ENCODE measurements around the gene OSBPL3. TPM values are rescaled to one million over a fixed set of nuclear protein-coding genes. Genes with fewer than 3 reads are reported as not detected.
A peak's percentile ranks its signal among the peaks of the same experiment; 100 is the strongest.

OSBPL3 gene
- polyA plus RNA-seq, 1 of the 3 experiments (the other 2 are of a cell fraction) = 23.2 TPM

DNA sequence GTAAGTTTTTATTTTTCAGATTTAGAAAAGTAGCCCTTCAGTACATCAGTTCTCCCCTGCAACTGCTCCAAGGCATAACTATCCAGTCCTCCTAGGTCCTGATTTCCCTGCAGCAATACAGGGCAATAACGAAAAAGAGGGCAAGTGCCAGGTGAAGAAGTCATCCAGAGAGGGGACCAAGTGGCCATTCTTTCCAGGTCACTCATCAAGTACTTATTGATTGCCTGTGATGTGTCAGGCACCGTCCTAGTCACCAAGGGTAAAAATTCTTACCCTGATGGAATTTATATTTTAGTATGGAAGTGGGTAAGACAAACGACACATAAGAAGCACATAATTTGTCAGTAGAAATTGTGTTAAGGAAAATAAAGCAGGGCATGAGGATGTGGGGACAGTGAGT is 155.6 kb downstream of the OSBPL3 start:
- ChIA-PET CTCF (interaction anchor here (3.5 to 4.9 kb wide), 3 partner anchors 11 to 274 kb away, joined by 31 to 34 read pairs (median 32); no protein-coding TSS in a partner anchor), POLR2A (no interaction called here)
- TF ChIP-seq GATA2 (CRISPR knock-in tag; IDR thresholded peaks at IDR 0.05) (no peak), RAD21 (IDR thresholded peaks at IDR 0.05; ENCODE audit: low read length) (no peak), EZH2phosphoT487 (IDR thresholded peaks at IDR 0.05; ENCODE audit: borderline replicate concordance, low read depth) (no peak), FOSL2 (IDR thresholded peaks at IDR 0.05; ENCODE audit: borderline replicate concordance, low read depth) (no peak), CHD2 (IDR thresholded peaks at IDR 0.05; ENCODE audit: low read length, partially characterized antibody) (no peak), POLR2AphosphoS5 (IDR thresholded peaks at IDR 0.05; ENCODE audit: low read depth, low read length) (no peak), EP300 (IDR thresholded peaks at IDR 0.05; ENCODE audit: borderline replicate concordance in 1 of 2, low read depth in 1 of 2, low read length in 1 of 2) (no peak), TCF12 (IDR thresholded peaks at IDR 0.05) (no peak)
- TF ChIP-seq, protein P1, sequence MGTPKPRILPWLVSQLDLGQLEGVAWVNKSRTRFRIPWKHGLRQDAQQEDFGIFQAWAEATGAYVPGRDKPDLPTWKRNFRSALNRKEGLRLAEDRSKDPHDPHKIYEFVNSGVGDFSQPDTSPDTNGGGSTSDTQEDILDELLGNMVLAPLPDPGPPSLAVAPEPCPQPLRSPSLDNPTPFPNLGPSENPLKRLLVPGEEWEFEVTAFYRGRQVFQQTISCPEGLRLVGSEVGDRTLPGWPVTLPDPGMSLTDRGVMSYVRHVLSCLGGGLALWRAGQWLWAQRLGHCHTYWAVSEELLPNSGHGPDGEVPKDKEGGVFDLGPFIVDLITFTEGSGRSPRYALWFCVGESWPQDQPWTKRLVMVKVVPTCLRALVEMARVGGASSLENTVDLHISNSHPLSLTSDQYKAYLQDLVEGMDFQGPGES (IDR thresholded peaks at IDR 0.05; ENCODE audit: low read depth, low read length) = no peak
- Histone ChIP-seq H3K9ac (no peak overlapping the region), H3K4me1 (ENCODE audit: control insufficient read depth in 1 of 2, insufficient read depth in 2 of 2, low read depth in 1 of 2, low read length in 1 of 2) (peaks cover 23 to 55% of the 10 kb centered on the region in 2 experiments), H4K20me1 (ENCODE audit: insufficient read depth) (no peaks in the 10 kb centered on the region), H3K9me3 (no peaks in the 10 kb centered on the region), H3F3A (replicated peaks; ENCODE audit: insufficient read depth) (peaks cover 56% of the 10 kb centered on the region), H3K9me2 (no peaks in the 10 kb centered on the region), H3K27ac (ENCODE audit: low read depth in 2 of 2, low read length in 1 of 2) (peak overlapping the region in 1 of 2 experiments; percentile 50; a peak in 2 of 4 replicates), H3K27me3 (ENCODE audit: insufficient read depth) (no peaks in the 10 kb centered on the region), H3K4me3 (ENCODE audit: low read depth in 2 of 2, low read length in 1 of 2) (no peak overlapping the region), H3K79me2 (ENCODE audit: insufficient read depth) (no peaks in the 10 kb centered on the region), H3K4me2 (no peak overlapping the region), H3K36me3 (replicated peaks in 1 of 2; ENCODE audit: control insufficient read depth in 1 of 2, insufficient read depth in 2 of 2, low read length in 1 of 2) (peaks cover under 1 to 17% of the 10 kb centered on the region in 2 experiments), H2AFZ (ENCODE audit: low read depth) (no peak overlapping the region)
- DNase-seq = no peak
- WGBS (ENCODE audit: low lambda C conversion rate) = 87% methylated on average over 3 of the region's 3 CpGs

DNA sequence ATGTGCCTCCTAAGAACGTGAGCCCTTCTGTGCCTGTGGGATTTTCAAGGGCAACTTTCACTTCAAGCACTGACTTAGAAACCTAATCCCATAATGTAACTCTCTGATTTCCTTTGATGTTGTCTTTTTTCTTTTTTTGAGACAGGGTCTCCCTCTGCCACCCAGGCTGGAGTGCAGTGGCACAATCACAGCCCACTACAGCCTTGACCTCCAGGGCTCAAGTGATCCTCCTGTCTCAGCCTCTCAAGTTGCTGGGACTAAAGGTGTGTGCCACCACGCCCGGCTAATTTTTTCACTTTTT is 158.3 kb downstream of the OSBPL3 start:
- Histone ChIP-seq H3K79me2 (ENCODE audit: insufficient read depth) (no peaks in the 10 kb centered on the region), H3K4me2 (peak overlapping the region; percentile 56), H3K4me1 (ENCODE audit: control insufficient read depth in 1 of 2, insufficient read depth in 2 of 2, low read depth in 1 of 2, low read length in 1 of 2) (peaks cover 18 to 31% of the 10 kb centered on the region in 2 experiments), H3K36me3 (replicated peaks in 1 of 2; ENCODE audit: control insufficient read depth in 1 of 2, insufficient read depth in 2 of 2, low read length in 1 of 2) (peaks cover 4 to 28% of the 10 kb centered on the region in 2 experiments), H3K4me3 (ENCODE audit: low read depth in 2 of 2, low read length in 1 of 2) (no peak overlapping the region), H4K20me1 (ENCODE audit: insufficient read depth) (no peaks in the 10 kb centered on the region), H3K9me3 (no peaks in the 10 kb centered on the region), H3K27ac (ENCODE audit: low read depth in 2 of 2, low read length in 1 of 2) (peak overlapping the region; percentile 70 to 93; a peak in 3 of 4 replicates), H2AFZ (ENCODE audit: low read depth) (peak overlapping the region; percentile 11; the same call in 1 of the 2 replicates), H3F3A (replicated peaks; ENCODE audit: insufficient read depth) (peaks cover 42% of the 10 kb centered on the region), H3K9ac (peak overlapping the region; percentile 43), H3K9me2 (no peaks in the 10 kb centered on the region), H3K27me3 (ENCODE audit: insufficient read depth) (no peaks in the 10 kb centered on the region)
- ChIA-PET POLR2A (no interaction called here), CTCF (interaction anchor here (0.7 to 5.9 kb wide), 15 partner anchors 10 to 278 kb away, joined by 3 to 88 read pairs (median 11); partner anchors contain the start of gene OSBPL3)
- 70% methylated on average over 3 of the region's 3 CpGs for WGBS (ENCODE audit: low lambda C conversion rate)
- TF ChIP-seq SIN3A (IDR thresholded peaks at IDR 0.05; ENCODE audit: borderline replicate concordance, low read depth, low read length) (no peak), POLR2AphosphoS5 (IDR thresholded peaks at IDR 0.05; ENCODE audit: low read depth, low read length) (no peak), RCOR1 (IDR thresholded peaks at IDR 0.05; ENCODE audit: low read length) (no peak), FOXJ3 (CRISPR knock-in tag; IDR thresholded peaks at IDR 0.05) (no peak), EZH2phosphoT487 (IDR thresholded peaks at IDR 0.05; ENCODE audit: borderline replicate concordance, low read depth) (no peak), NRF1 (IDR thresholded peaks at IDR 0.05; ENCODE audit: low read depth, low read length) (no peak), TAF1 (IDR thresholded peaks at IDR 0.05; ENCODE audit: borderline replicate concordance, low read depth, low read length) (no peak), RAD21 (IDR thresholded peaks at IDR 0.05; ENCODE audit: low read length) (no peak), GABPA (IDR thresholded peaks at IDR 0.05; ENCODE audit: low read depth) (no peak), TCF12 (IDR thresholded peaks at IDR 0.05) (no peak), GATA2 (CRISPR knock-in tag; IDR thresholded peaks at IDR 0.05) (no peak)
- TF ChIP-seq, protein P2, sequence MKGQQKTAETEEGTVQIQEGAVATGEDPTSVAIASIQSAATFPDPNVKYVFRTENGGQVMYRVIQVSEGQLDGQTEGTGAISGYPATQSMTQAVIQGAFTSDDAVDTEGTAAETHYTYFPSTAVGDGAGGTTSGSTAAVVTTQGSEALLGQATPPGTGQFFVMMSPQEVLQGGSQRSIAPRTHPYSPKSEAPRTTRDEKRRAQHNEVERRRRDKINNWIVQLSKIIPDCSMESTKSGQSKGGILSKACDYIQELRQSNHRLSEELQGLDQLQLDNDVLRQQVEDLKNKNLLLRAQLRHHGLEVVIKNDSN (IDR thresholded peaks at IDR 0.05; ENCODE audit: borderline replicate concordance, low read depth) = no peak
- TF ChIP-seq, protein P1 (IDR thresholded peaks at IDR 0.05; ENCODE audit: low read depth, low read length) = no peak
- DNase-seq = no peak

Measured in SK-N-SH (cell line).